Right lobe of liver (tissue), 6 donors: ENCODE results near the gene YY2. TPM values are rescaled to one million over a fixed set of nuclear protein-coding genes. Genes with fewer than 3 reads are reported as not detected.
"Not testable (repeated sequence)": the region's sequence is repeated elsewhere in the genome, so short reads cannot be mapped to it uniquely, and the experiment has no call there.

Experiments used
- ATAC-seq, 4 donors: fragments of 200-7000 bp; cut with Tn5 transposase; one replicate each; pipeline ENCODE4 v1.9.1; 2020; ENCODE audit warnings: mild to moderate bottlenecking in 4 of 4, moderate library complexity in 4 of 4
- DNase-seq, 3 donors: peaks; one replicate each; pipeline ENCODE4 v3.0.0-alpha.2; 2020
- H3K27ac ChIP-seq, 3 donors: fragments of 200-600 bp; one replicate each; pipeline ENCODE4 v1.8.0; 2022
- H3K27me3 ChIP-seq, 2 donors: fragments of 200-600 bp; one replicate each; pipeline ENCODE4 v1.8.0; 2022
- H3K36me3 ChIP-seq, 4 donors: fragments of 200-600 bp; sonication (generic) in 1 of 4; one replicate each; pipeline versions ENCODE4 v1.5.1 to v1.8.0; 2017 to 2022; ENCODE audit warnings: control low read depth in 1 of 4
- H3K4me1 ChIP-seq, 4 donors: fragments of 200-600 bp; sonication (generic) in 1 of 4; one replicate each; pipeline versions ENCODE4 v1.5.1 to v1.8.0; 2017 to 2022; ENCODE audit warnings: control low read depth in 1 of 4
- H3K4me3 ChIP-seq, 3 donors: fragments of 200-600 bp; one replicate each; pipeline ENCODE4 v1.8.0; 2022
- H3K9me3 ChIP-seq, 4 donors: fragments of 200-600 bp; sonication (generic) in 1 of 4; one replicate each; pipeline versions ENCODE4 v1.5.1 to v1.8.0; 2017 to 2022; ENCODE audit warnings: control low read depth in 1 of 4
- POLR2A ChIP-seq: fragments of 450-650 bp; IDR thresholded peaks from one replicate; pipeline ENCODE4 v1.6.1; 2017; ENCODE audit warnings: antibody characterized with exemption, mild to moderate bottlenecking
- WGBS: methylation state at CpG from one replicate; pipeline ENCODE4 v1.1.6; 2018; ENCODE audit warnings: low coverage, low lambda C conversion rate; ENCODE audit not compliant: insufficient coverage; ENCODE audit errors: missing lambda C conversion rate; 5-methylcytosine and 5-hydroxymethylcytosine counted together
- intact Hi-C, 2 donors: fragments of 100-400 bp; cut with DNase I; formaldehyde crosslinking; loops; one replicate each; pipeline versions ENCODE4 v1.11.2 to v1.14.1; 2022
- total RNA-seq, 6 experiments: library from RNA; depleted of rRNA in 2 of 6; stranded (reverse); fragments of >200 nt in 2 of 6; fragmentation: NEBNext Ultra II Directional in 3 of 6; extraction: Animal tissue kit (Norgen Biotek cat#: 25700) in 3 of 6; gene quantifications; one replicate each; pipeline versions ENCODE4 v1.1.0 to v1.2.4, GENCODE V29; 2016 to 2023
- TF ChIP-seq, protein P1 (sequence below), 4 donors: fragments of 200-600 bp in 3 of 4; fragments of 450-650 bp in 1 of 4; IDR thresholded peaks; one replicate each; pipeline versions ENCODE4 v1.5.1 to v1.8.0; 2016 to 2022; ENCODE audit warnings: antibody characterized with exemption in 4 of 4, mild to moderate bottlenecking in 2 of 4
- donor health status: DM: no; HTN: yes; CAD: no.
- donor health status: DM: no; HTN: no; CAD: no.
- donor health status: DM: no; HTN: no; CAD: no.
- donor health status: DM: no; HTN: yes; CAD: no.
- donor health status: DM: no; HTN: yes; CAD: no.

Gene YY2
- total RNA-seq, 6 experiments from 2014 or later: 0.44 to 1.5 (median 1.0) TPM

DNA sequence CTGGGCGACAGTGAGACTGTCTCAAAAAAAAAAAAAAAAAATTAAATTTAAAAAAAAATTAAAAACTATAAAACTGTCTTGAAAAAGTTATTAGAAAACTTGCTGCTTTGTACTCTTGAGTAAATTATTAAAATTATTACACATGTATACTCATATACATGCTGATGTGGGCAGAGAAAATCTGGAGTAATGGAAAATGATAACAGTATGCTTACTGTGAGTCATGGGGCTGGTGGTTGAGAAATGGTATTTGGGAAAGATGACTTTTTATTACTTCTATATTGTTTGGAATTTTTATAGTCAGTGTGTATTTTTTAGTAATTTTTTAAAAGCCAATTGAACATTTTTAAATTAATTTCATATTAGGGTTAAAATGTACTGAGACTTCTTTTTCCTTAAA, 7.5 kb downstream of the YY2 start:
- ATAC-seq (no peak), DNase-seq (no peak)
- Histone ChIP-seq H3K36me3 (no peaks in the 10 kb centered on the region), H3K27me3 (no peaks in the 10 kb centered on the region), H3K4me3 (no peak overlapping the region), H3K27ac (no peak overlapping the region), H3K4me1 (no peaks in the 10 kb centered on the region), H3K9me3 (no peaks in the 10 kb centered on the region)
- intact Hi-C loops: no loop called here
- WGBS: 100% methylated on average over 1 of the region's 1 CpG
- TF ChIP-seq POLR2A: no peak
- TF ChIP-seq, protein P1, sequence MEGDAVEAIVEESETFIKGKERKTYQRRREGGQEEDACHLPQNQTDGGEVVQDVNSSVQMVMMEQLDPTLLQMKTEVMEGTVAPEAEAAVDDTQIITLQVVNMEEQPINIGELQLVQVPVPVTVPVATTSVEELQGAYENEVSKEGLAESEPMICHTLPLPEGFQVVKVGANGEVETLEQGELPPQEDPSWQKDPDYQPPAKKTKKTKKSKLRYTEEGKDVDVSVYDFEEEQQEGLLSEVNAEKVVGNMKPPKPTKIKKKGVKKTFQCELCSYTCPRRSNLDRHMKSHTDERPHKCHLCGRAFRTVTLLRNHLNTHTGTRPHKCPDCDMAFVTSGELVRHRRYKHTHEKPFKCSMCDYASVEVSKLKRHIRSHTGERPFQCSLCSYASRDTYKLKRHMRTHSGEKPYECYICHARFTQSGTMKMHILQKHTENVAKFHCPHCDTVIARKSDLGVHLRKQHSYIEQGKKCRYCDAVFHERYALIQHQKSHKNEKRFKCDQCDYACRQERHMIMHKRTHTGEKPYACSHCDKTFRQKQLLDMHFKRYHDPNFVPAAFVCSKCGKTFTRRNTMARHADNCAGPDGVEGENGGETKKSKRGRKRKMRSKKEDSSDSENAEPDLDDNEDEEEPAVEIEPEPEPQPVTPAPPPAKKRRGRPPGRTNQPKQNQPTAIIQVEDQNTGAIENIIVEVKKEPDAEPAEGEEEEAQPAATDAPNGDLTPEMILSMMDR (IDR thresholded peaks at IDR 0.05): no peak

DNA sequence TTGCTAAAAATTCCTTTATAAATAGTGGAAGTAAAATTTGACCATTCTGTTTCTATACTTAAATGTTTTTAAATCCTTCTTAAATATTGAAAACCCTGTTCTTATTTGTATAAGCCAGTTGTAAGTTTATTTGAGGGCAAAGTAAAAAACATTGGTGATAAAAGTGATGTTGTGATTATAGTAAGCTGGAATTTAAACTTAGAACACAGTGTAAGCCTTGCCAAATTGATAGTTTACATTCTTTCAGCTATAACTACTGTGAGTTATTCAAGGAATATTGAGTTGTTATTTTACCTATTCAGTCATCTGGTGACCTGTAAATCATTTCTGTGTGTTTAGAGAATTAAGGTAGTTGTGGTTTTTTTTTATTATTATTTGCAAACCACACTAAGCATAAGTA, 9.6 kb downstream of the YY2 start:
- no peak for TF ChIP-seq POLR2A
- TF ChIP-seq, protein P1 (IDR thresholded peaks at IDR 0.05): no peak

DNA sequence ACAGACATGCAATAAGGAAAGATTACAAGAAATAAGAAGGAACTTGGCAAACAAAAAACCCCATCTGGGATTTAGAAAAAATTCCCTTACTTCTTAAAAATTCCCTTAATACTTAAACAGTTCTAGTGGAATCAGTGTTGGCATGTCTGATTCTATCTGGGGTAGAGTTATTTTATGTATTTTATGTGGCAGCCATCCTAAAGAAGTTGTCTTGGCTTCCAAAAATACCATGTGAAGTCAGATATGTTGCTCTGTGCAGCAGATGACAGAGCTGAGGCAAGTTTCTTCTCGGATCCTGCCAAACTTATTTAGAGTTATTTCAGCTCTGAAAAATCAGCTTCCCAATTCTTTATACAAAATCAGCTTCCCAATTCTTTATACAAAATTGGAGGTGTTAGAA, 14.7 kb downstream of the YY2 start:
- ATAC-seq (no peak), DNase-seq (no peak)
- Histone ChIP-seq H3K9me3 (no peaks in the 10 kb centered on the region), H3K4me1 (peaks cover 0 to 5% (median 0%) of the 10 kb centered on the region in 4 donors), H3K27me3 (no peaks in the 10 kb centered on the region), H3K4me3 (no peak overlapping the region), H3K36me3 (no peaks in the 10 kb centered on the region), H3K27ac (no peak overlapping the region)
- TF ChIP-seq, protein P1 (IDR thresholded peaks at IDR 0.05): no peak
- TF ChIP-seq POLR2A: no peak
- WGBS: 67% methylated on average over 1 of the region's 1 CpG
- intact Hi-C loops: no loop called here

More for the DNA sequence above, 9.6 kb downstream of the YY2 start:
- H3K4me3 ChIP-seq: no peak overlapping the region
- H3K27ac ChIP-seq: no peak overlapping the region
- no peaks in the 10 kb centered on the region for H3K4me1 ChIP-seq
- no peaks in the 10 kb centered on the region for H3K9me3 ChIP-seq
- no peaks in the 10 kb centered on the region for H3K36me3 ChIP-seq
- DNase-seq: no peak
- intact Hi-C loops: no loop called here
- no peaks in the 10 kb centered on the region for H3K27me3 ChIP-seq
- peak in 1 of 4 donors; percentile 38 for ATAC-seq

DNA sequence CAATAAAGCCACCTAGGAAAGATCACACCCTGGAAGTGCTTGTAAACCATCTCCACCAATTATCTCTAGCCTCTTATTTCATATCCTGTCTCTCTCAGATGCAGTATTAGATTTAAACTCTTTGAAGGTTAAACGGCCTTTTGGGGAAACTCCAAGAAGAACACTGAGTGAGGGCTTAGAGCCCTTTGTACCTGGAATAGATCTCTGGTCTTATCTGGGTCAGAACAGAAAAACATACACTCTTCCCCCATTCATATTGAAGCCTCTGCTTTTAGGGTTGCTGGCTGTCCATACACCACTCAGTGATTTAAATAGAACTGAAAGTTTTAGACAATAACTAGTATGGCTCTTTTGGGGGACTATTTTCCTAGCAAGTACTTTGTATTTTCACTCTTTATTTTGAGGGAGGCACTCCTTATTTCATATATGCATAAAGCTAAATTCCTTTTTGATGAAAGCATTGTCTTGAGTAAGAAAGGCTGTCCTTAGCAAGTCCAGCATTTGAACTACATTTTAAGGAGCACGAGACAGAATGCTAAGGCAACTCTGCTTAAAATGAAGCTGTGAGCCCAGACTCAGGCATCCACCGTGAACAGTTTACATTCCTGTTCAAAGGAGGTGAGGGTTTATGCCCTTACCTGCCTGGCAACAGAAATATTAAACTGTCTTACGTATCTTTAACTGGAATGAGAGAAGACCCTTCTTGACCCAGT, 17.4 kb downstream of the YY2 start:
- intact Hi-C loops: no loop called here
- DNase-seq (no peak), ATAC-seq (peak in 1 of 4 donors; percentile 65)
- Histone ChIP-seq H3K36me3 (no peaks in the 10 kb centered on the region), H3K9me3 (no peaks in the 10 kb centered on the region), H3K27me3 (no peaks in the 10 kb centered on the region), H3K4me1 (peaks cover 0 to 5% (median 0%) of the 10 kb centered on the region in 4 donors), H3K4me3 (no peak overlapping the region), H3K27ac (no peak overlapping the region)
- TF ChIP-seq POLR2A: no peak
- TF ChIP-seq, protein P1 (IDR thresholded peaks at IDR 0.05): no peak
- 17% methylated on average over 3 of the region's 4 CpGs for WGBS

- H3K4me3 ChIP-seq, H3K36me3 ChIP-seq, H3K27me3 ChIP-seq, H3K27ac ChIP-seq, DNase-seq, ATAC-seq, intact Hi-C loops, H3K9me3 ChIP-seq, H3K4me1 ChIP-seq: not testable (repeated sequence)
- 65% methylated on average over 3 of the region's 3 CpGs for WGBS
These were observed 18.4 kb downstream of the YY2 start for GRCh38 chrX:21874182-21874581.
